Measurements from ENCODE around the gene PCDH15.

GRCh38 chr10:54441275-54441674 is 359.8 kb downstream of the PCDH15 start:
- TF ChIP-seq, protein P1, sequence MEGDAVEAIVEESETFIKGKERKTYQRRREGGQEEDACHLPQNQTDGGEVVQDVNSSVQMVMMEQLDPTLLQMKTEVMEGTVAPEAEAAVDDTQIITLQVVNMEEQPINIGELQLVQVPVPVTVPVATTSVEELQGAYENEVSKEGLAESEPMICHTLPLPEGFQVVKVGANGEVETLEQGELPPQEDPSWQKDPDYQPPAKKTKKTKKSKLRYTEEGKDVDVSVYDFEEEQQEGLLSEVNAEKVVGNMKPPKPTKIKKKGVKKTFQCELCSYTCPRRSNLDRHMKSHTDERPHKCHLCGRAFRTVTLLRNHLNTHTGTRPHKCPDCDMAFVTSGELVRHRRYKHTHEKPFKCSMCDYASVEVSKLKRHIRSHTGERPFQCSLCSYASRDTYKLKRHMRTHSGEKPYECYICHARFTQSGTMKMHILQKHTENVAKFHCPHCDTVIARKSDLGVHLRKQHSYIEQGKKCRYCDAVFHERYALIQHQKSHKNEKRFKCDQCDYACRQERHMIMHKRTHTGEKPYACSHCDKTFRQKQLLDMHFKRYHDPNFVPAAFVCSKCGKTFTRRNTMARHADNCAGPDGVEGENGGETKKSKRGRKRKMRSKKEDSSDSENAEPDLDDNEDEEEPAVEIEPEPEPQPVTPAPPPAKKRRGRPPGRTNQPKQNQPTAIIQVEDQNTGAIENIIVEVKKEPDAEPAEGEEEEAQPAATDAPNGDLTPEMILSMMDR (IDR thresholded peaks at IDR 0.05; ENCODE audit: insufficient read depth, low read depth, low read length), result no peak
- TF ChIP-seq EZH2 (IDR thresholded peaks at IDR 0.05; ENCODE audit: insufficient read depth, low read length), result no peak
